ENCODE measurements around the gene CD14. TPM values are rescaled to one million over a fixed set of nuclear protein-coding genes. Genes with fewer than 3 reads are reported as not detected.
A peak's percentile ranks its signal among the peaks of the same experiment; 100 is the strongest.
"Not testable (repeated sequence)": the region's sequence is repeated elsewhere in the genome, so short reads cannot be mapped to it uniquely, and the experiment has no call there.

Gene CD14
- total RNA-seq, 1 donor from 2014 or later, result 165 TPM

GRCh38 chr5:140611020-140611521, 21.9 kb downstream of the CD14 start:
- ATAC-seq (no peak), DNase-seq (no peak)
- TF ChIP-seq CTCF (IDR thresholded peaks at IDR 0.05), result no peak
- no peak overlapping the region for H3K4me3 ChIP-seq
- H3K36me3 ChIP-seq, result no peaks in the 10 kb centered on the region
- H3K27me3 ChIP-seq (ENCODE audit: low read depth), result no peaks in the 10 kb centered on the region
- intact Hi-C loops (cut with DNase I), result no loop called here
- peaks cover 43% of the 10 kb centered on the region for H3K4me1 ChIP-seq
- H3K9me3 ChIP-seq, result no peaks in the 10 kb centered on the region
- H3K27ac ChIP-seq, result peak overlapping the region; percentile 53

- peaks cover 43% of the 10 kb centered on the region for H3K4me1 ChIP-seq
- peak overlapping the region; percentile 78 for H3K27ac ChIP-seq
- DNase-seq, result peak; percentile 70
- H3K36me3 ChIP-seq, result no peaks in the 10 kb centered on the region
- no peak for TF ChIP-seq CTCF (IDR thresholded peaks at IDR 0.05)
- intact Hi-C loops (cut with DNase I), result no loop called here
- no peak overlapping the region for H3K4me3 ChIP-seq
- peak; percentile 54 to 71 for ATAC-seq
- no peaks in the 10 kb centered on the region for H3K9me3 ChIP-seq
- no peaks in the 10 kb centered on the region for H3K27me3 ChIP-seq (ENCODE audit: low read depth)
Measured at GRCh38 chr5:140609126-140609525, 23.8 kb downstream of the CD14 start.

GRCh38 chr5:140608722-140609121, 24.3 kb downstream of the CD14 start:
- ATAC-seq, result peak; percentile 31 to 35
- Histone ChIP-seq H3K27me3 (ENCODE audit: low read depth) (no peaks in the 10 kb centered on the region), H3K36me3 (no peaks in the 10 kb centered on the region), H3K4me1 (peaks cover 43% of the 10 kb centered on the region), H3K9me3 (no peaks in the 10 kb centered on the region), H3K4me3 (no peak overlapping the region), H3K27ac (peak overlapping the region; percentile 78)
- intact Hi-C loops (cut with DNase I), result no loop called here
- TF ChIP-seq CTCF (IDR thresholded peaks at IDR 0.05), result no peak
- no peak for DNase-seq

GRCh38 chr5:140607031-140607430, 25.9 kb downstream of the CD14 start:
- DNase-seq (no peak), ATAC-seq (peak; percentile 38 to 42)
- no peak for TF ChIP-seq CTCF (IDR thresholded peaks at IDR 0.05)
- H3K27ac ChIP-seq, result no peak overlapping the region
- intact Hi-C loops (cut with DNase I), result no loop called here
- H3K4me3 ChIP-seq, result no peak overlapping the region
- H3K27me3 ChIP-seq (ENCODE audit: low read depth), result no peaks in the 10 kb centered on the region
- H3K4me1 ChIP-seq, result peaks cover 47% of the 10 kb centered on the region
- no peaks in the 10 kb centered on the region for H3K9me3 ChIP-seq
- no peaks in the 10 kb centered on the region for H3K36me3 ChIP-seq

- no peaks in the 10 kb centered on the region for H3K9me3 ChIP-seq
- no peak overlapping the region for H3K27ac ChIP-seq
- intact Hi-C loops (cut with DNase I), result no loop called here
- DNase-seq (no peak), ATAC-seq (no peak)
- H3K27me3 ChIP-seq (ENCODE audit: low read depth), result no peaks in the 10 kb centered on the region
- H3K4me1 ChIP-seq, result peaks cover 36% of the 10 kb centered on the region
- TF ChIP-seq CTCF (IDR thresholded peaks at IDR 0.05), result no peak
- no peak overlapping the region for H3K4me3 ChIP-seq
- H3K36me3 ChIP-seq, result no peaks in the 10 kb centered on the region
Measured at GRCh38 chr5:140605879-140606278, 27.1 kb downstream of the CD14 start.

- intact Hi-C loops (cut with DNase I), result no loop called here
- Histone ChIP-seq H3K27me3 (ENCODE audit: low read depth) (no peaks in the 10 kb centered on the region), H3K27ac (no peak overlapping the region), H3K4me1 (peaks cover 15% of the 10 kb centered on the region), H3K36me3 (no peaks in the 10 kb centered on the region), H3K4me3 (no peak overlapping the region), H3K9me3 (no peaks in the 10 kb centered on the region)
- ATAC-seq, result no peak
- DNase-seq, result no peak
- TF ChIP-seq CTCF (IDR thresholded peaks at IDR 0.05), result no peak
Measured at GRCh38 chr5:140603734-140604133, 29.2 kb downstream of the CD14 start.

- intact Hi-C loops (cut with DNase I); H3K4me3 ChIP-seq; DNase-seq; H3K27ac ChIP-seq; H3K36me3 ChIP-seq; ATAC-seq; H3K27me3 ChIP-seq (ENCODE audit: low read depth); H3K9me3 ChIP-seq: not testable (repeated sequence)
- peaks cover 11% of the 10 kb centered on the region for H3K4me1 ChIP-seq
Measured at GRCh38 chr5:140603446-140603698, 29.6 kb downstream of the CD14 start.

Measured in lower lobe of right lung (tissue), 2 donors.